GM12875 (cell line): ENCODE data around the gene KDF1.

Experiments used
- H3K4me3 ChIP-seq: one replicate; pipeline ENCODE4 v1.5.1; 2011; ENCODE audit warnings: low read depth, low read length, control low read depth
- CTCF ChIP-seq: IDR thresholded peaks from 2 replicates; pipeline ENCODE4 v1.5.1; 2011; ENCODE audit warnings: low read depth, mild to moderate bottlenecking, control low read depth, inconsistent platforms, low read length, moderate library complexity, borderline replicate concordance; ENCODE audit not compliant: insufficient read depth

The KDF1 gene

DNA sequence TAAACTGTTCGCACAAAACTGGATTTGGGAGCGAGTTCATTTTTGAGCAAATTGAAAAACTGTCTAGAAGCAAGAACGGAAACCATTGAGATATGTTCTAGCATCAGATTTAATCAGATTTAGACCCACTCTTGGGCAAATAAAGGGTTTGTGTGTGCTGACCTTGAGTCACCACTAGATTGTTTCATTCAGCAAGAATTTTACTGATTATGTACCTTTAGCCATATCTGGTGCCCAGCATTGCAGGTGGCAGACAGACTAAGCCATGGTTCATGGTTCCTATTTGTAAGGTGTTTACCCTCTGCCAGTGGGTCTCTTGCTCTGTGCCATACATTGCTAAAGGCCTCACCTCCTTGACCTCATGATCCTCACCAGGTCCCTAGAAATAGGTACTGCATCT, 37.4 kb downstream of the KDF1 start:
- H3K4me3 ChIP-seq = peak overlapping the region; percentile 87
- no peak for TF ChIP-seq CTCF

GRCh38 chr1:26922431-26922729, 37.9 kb downstream of the KDF1 start:
- no peak for TF ChIP-seq CTCF
- peak overlapping the region; percentile 87 for H3K4me3 ChIP-seq

- TF ChIP-seq CTCF = no peak
- peak within 1 kb of the TSS; percentile 87 for H3K4me3 ChIP-seq
Observed at GRCh38 chr1:26921540-26922430, 38.5 kb downstream of the KDF1 start, which contains the start of gene NUDC. Gene NUDC, plus strand, starts transcription at chr1:26921743. Its CDS starts 106 bp downstream, at chr1:26921849.

DNA sequence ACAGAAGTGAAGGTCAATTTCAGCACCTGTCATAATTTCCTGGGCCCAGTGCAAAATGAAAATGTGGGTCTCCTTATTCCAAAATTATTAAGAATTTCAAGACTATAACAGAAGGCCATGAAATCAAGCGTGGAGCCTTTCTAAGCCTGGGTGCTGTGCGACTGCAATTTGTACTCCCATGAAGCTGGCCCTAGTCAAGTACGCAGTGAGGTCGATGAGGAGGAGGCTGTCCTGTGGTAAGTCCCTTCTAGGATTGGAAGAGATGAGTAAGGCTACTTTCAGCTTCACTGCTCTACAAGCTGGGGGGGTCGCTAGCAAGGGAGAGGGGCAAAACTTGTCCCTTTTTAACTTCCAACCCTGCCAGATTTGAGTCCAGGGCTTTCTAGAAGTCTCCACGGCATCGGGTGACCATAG, 39.1 kb downstream of the KDF1 start:
- TF ChIP-seq CTCF = no peak
- peak overlapping the region; percentile 5 for H3K4me3 ChIP-seq

- H3K4me3 ChIP-seq = no peak overlapping the region
- no peak for TF ChIP-seq CTCF
Observed at GRCh38 chr1:26915204-26915842, 44.9 kb downstream of the KDF1 start.

- no peak within 1 kb of the TSS for H3K4me3 ChIP-seq
Observed at GRCh38 chr1:26913754-26914619, 46.3 kb downstream of the KDF1 start, which contains the start of gene NR0B2. Gene NR0B2, minus strand, starts transcription at chr1:26913975. Its CDS starts 35 bp downstream, at chr1:26913940.

More at GRCh38 chr1:26913754-26914619, 46.3 kb downstream of the KDF1 start, which contains the start of gene NR0B2:
- TF ChIP-seq CTCF = no peak
